ENCODE measurements around the gene SMARCAL1.

DNA sequence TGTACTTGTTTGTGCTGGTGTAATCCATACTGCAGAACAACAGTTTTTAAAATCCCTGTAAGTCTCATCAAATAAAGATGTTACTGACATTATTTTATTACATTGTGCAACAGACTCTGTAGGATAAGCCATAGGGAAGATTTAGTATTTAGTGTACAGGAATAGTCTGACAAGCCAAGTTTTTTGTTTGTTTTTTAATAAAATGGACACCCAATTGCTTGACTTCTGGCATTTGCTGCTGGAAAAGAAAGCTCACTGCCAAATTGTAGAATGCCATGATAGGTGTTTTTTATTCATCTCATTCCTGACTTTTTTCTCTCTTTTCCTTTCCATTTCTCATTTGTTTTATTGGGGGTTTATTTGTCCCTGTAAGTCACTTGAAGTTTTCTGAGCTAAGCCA, 38.1 kb downstream of the SMARCAL1 start:
- TF ChIP-seq, protein P1, sequence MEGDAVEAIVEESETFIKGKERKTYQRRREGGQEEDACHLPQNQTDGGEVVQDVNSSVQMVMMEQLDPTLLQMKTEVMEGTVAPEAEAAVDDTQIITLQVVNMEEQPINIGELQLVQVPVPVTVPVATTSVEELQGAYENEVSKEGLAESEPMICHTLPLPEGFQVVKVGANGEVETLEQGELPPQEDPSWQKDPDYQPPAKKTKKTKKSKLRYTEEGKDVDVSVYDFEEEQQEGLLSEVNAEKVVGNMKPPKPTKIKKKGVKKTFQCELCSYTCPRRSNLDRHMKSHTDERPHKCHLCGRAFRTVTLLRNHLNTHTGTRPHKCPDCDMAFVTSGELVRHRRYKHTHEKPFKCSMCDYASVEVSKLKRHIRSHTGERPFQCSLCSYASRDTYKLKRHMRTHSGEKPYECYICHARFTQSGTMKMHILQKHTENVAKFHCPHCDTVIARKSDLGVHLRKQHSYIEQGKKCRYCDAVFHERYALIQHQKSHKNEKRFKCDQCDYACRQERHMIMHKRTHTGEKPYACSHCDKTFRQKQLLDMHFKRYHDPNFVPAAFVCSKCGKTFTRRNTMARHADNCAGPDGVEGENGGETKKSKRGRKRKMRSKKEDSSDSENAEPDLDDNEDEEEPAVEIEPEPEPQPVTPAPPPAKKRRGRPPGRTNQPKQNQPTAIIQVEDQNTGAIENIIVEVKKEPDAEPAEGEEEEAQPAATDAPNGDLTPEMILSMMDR (conservative IDR thresholded peaks at IDR 0.05; ENCODE audit: low read depth in 2 of 2): no peak
- TF ChIP-seq POLR2AphosphoS5 (IDR thresholded peaks at IDR 0.05; ENCODE audit: low read depth): no peak
- no peak for TF ChIP-seq STAT1 (IDR thresholded peaks at IDR 0.05; ENCODE audit: unreplicated experiment)
- TF ChIP-seq EZH2 (IDR thresholded peaks at IDR 0.05; ENCODE audit: low read depth, unreplicated experiment): no peak

Data from GM23338 (cell line).